T-helper 2 cell (primary cell): ENCODE results near the gene OR14J1.
"Not testable (repeated sequence)": the region's sequence is repeated elsewhere in the genome, so short reads cannot be mapped to it uniquely, and the experiment has no call there.

Source experiments
- DNase-seq, 5 experiments: peaks; one replicate each; pipeline versions ENCODE4 v3.0.0 to v3.0.0-alpha.2; 2012 to 2022
- total RNA-seq, 2 donors: gene quantifications; one replicate each; lab custom pipeline; 2026; lab: John Stamatoyannopoulos, UW

OR14J1 gene
- total RNA-seq = 0 reads per million in 2 donors

- no peak for DNase-seq
Measured at GRCh38 chr6:29301316-29301715, at the start of gene OR14J1. Gene OR14J1, plus strand, starts transcription at chr6:29301701. Its CDS starts 4,989 bp downstream, at chr6:29306690.

GRCh38 chr6:29251736-29252135, 49.8 kb upstream of the OR14J1 start:
- no peak for DNase-seq

- DNase-seq = no peak
Measured at GRCh38 chr6:29255530-29255929, 46.0 kb upstream of the OR14J1 start.

GRCh38 chr6:29259721-29260120, 41.8 kb upstream of the OR14J1 start:
- DNase-seq = no peak

GRCh38 chr6:29263001-29263400, 38.5 kb upstream of the OR14J1 start:
- no peak for DNase-seq

GRCh38 chr6:29294499-29294914, 7.0 kb upstream of the OR14J1 start:
- DNase-seq = no peak

GRCh38 chr6:29295181-29295585, 6.3 kb upstream of the OR14J1 start:
- DNase-seq = no peak

GRCh38 chr6:29295623-29296022, 5.9 kb upstream of the OR14J1 start:
- no peak for DNase-seq

GRCh38 chr6:29319931-29320330, 18.4 kb downstream of the OR14J1 start:
- no peak for DNase-seq

- DNase-seq = not testable (repeated sequence)
Measured at GRCh38 chr6:29323332-29323731, 21.8 kb downstream of the OR14J1 start.

GRCh38 chr6:29325777-29326176, 24.3 kb downstream of the OR14J1 start:
- no peak for DNase-seq

- no peak for DNase-seq
Measured at GRCh38 chr6:29332676-29333075, 31.2 kb downstream of the OR14J1 start.

- DNase-seq = no peak
Measured at GRCh38 chr6:29336269-29336668, 34.8 kb downstream of the OR14J1 start.

GRCh38 chr6:29345380-29345779, 43.9 kb downstream of the OR14J1 start:
- no peak for DNase-seq

GRCh38 chr6:29349348-29349747, 47.8 kb downstream of the OR14J1 start:
- not testable (repeated sequence) for DNase-seq

GRCh38 chr6:29354980-29355379, 53.5 kb downstream of the OR14J1 start:
- DNase-seq = no peak

- DNase-seq = no peak
Measured at GRCh38 chr6:29355603-29356002, 54.1 kb downstream of the OR14J1 start.
